ENCODE data around the gene MYL10. TPM values are rescaled to one million over a fixed set of nuclear protein-coding genes. Genes with fewer than 3 reads are reported as not detected.

Gene MYL10
- total and polyA plus RNA-seq, 8 donors: not detected

- H3K27ac ChIP-seq: no peak overlapping the region
- DNase-seq: no peak
- H3K4me1 ChIP-seq: peaks cover 0 to 15% (median 8%) of the 10 kb centered on the region in 4 donors
- TF ChIP-seq EP300 (IDR thresholded peaks at IDR 0.05): no peak
- TF ChIP-seq POLR2AphosphoS5 (IDR thresholded peaks at IDR 0.05): no peak
- no peak for TF ChIP-seq CTCF (IDR thresholded peaks at IDR 0.05)
- no peak for TF ChIP-seq POLR2A (IDR thresholded peaks at IDR 0.05)
- peaks cover 0 to 8% (median 3%) of the 10 kb centered on the region in 4 donors for H3K9me3 ChIP-seq
- no peaks in the 10 kb centered on the region for H3K36me3 ChIP-seq
- intact Hi-C loops (cut with DNase I; ENCODE audit: low total_unique reads): no loop called here
- 45 to 65% (median 54%) methylated on average over 6 of the region's 6 CpGs for WGBS, 5 donors
- H3K4me3 ChIP-seq: no peak overlapping the region
- no peaks in the 10 kb centered on the region for H3K27me3 ChIP-seq
Measured at GRCh38 chr7:101676956-101677355, 47.9 kb upstream of the MYL10 start.

- intact Hi-C loops (cut with DNase I; ENCODE audit: low total_unique reads): no loop called here
- H3K27ac ChIP-seq: no peak overlapping the region
- WGBS, 5 donors: 85 to 91% (median 88%) methylated on average over 16 of the region's 16 CpGs
- H3K4me3 ChIP-seq: no peak overlapping the region
- TF ChIP-seq CTCF (IDR thresholded peaks at IDR 0.05): no peak
- H3K9me3 ChIP-seq: peaks cover 0 to 8% (median 3%) of the 10 kb centered on the region in 4 donors
- H3K4me1 ChIP-seq: peaks cover 0 to 7% (median 3%) of the 10 kb centered on the region in 4 donors
- DNase-seq: no peak
- no peaks in the 10 kb centered on the region for H3K27me3 ChIP-seq
- no peaks in the 10 kb centered on the region for H3K36me3 ChIP-seq
Measured at GRCh38 chr7:101676062-101676598, 47.0 kb upstream of the MYL10 start.

GRCh38 chr7:101674439-101674838 is 45.3 kb upstream of the MYL10 start:
- H3K27me3 ChIP-seq: no peaks in the 10 kb centered on the region
- peaks cover 0 to 8% (median 3%) of the 10 kb centered on the region in 4 donors for H3K9me3 ChIP-seq
- intact Hi-C loops (cut with DNase I; ENCODE audit: low total_unique reads): no loop called here
- 87 to 93% (median 89%) methylated on average over 3 of the region's 3 CpGs for WGBS, 5 donors
- no peak for DNase-seq
- no peaks in the 10 kb centered on the region for H3K4me1 ChIP-seq
- no peaks in the 10 kb centered on the region for H3K36me3 ChIP-seq
- H3K4me3 ChIP-seq: no peak overlapping the region
- H3K27ac ChIP-seq: no peak overlapping the region
- TF ChIP-seq EP300 (IDR thresholded peaks at IDR 0.05): no peak
- no peak for TF ChIP-seq POLR2AphosphoS5 (IDR thresholded peaks at IDR 0.05)
- TF ChIP-seq CTCF (IDR thresholded peaks at IDR 0.05): no peak
- no peak for TF ChIP-seq POLR2A (IDR thresholded peaks at IDR 0.05)

- Histone ChIP-seq H3K27ac (no peak overlapping the region), H3K9me3 (peaks cover 0 to 8% (median 3%) of the 10 kb centered on the region in 4 donors), H3K27me3 (no peaks in the 10 kb centered on the region), H3K4me1 (no peaks in the 10 kb centered on the region), H3K4me3 (no peak overlapping the region), H3K36me3 (no peaks in the 10 kb centered on the region)
- no peak for DNase-seq
- TF ChIP-seq CTCF (IDR thresholded peaks at IDR 0.05) (no peak), EP300 (IDR thresholded peaks at IDR 0.05) (no peak), POLR2A (IDR thresholded peaks at IDR 0.05) (no peak), POLR2AphosphoS5 (IDR thresholded peaks at IDR 0.05) (no peak)
- intact Hi-C loops (cut with DNase I; ENCODE audit: low total_unique reads): no loop called here
- 79 to 96% (median 88%) methylated on average over 3 to 5 of the region's 5 CpGs for WGBS, 5 donors
Measured at GRCh38 chr7:101673951-101674350, 44.9 kb upstream of the MYL10 start.
